Left ventricle myocardium superior (tissue), 1 donor: ENCODE data around the gene KRI1. TPM values are rescaled to one million over a fixed set of nuclear protein-coding genes. Genes with fewer than 3 reads are reported as not detected.
"Not testable (repeated sequence)": the region's sequence is repeated elsewhere in the genome, so short reads cannot be mapped to it uniquely, and the experiment has no call there.

Experiments used
- ATAC-seq: fragments of 200-7000 bp; cut with Tn5 transposase; one replicate; pipeline ENCODE4 v1.9.1; 2020; ENCODE audit warnings: mild to moderate bottlenecking, moderate library complexity
- DNase-seq: peaks from one replicate; pipeline ENCODE4 v3.0.0-alpha.2; 2020
- intact Hi-C: fragments of 100-400 bp; cut with micrococcal nuclease; formaldehyde crosslinking; loops from one replicate; pipeline ENCODE4 v1.11.0; 2022
- total RNA-seq: library from RNA; stranded (reverse); fragmentation: NEBNext Ultra II Directional; extraction: Animal tissue kit (Norgen Biotek cat#: 25700); gene quantifications from one replicate; pipeline ENCODE4 v1.2.1, GENCODE V29; 2021
- donor health status: DM: no; HTN: yes; CAD: no; lungs with severe emphysema.

The KRI1 gene
- total RNA-seq, 1 donor from 2014 or later, result 9.3 TPM

DNA sequence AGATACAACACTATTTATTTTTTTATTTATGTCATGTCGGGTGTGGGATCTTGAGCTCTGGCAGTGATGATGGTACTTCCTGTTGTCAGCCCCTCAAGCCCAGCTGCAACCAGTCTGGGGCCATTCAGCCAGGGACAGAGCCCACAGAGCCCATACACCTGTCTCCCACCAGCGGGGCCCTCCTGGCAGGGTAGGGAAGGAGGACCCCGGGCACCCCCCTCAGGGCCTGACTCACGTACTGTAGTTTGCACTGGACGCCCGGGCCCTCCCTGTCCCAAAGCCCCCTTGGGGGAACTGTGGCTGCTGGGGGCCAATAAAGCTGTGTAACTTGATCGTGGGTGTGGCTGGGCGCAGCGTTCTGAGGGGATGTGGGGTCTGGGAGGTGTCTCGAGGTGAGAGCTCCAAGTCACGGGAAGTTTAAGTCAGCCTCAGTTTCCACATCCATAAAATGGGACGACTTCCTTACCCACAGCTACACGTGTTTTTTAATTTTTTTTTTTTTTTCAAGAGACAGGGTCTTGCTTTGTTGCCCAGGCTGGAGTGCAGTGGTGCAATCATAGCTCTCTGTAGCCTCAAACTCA, 12.6 kb downstream of the KRI1 start:
- ATAC-seq, result peak; percentile 9
- intact Hi-C loops, result no loop called here
- no peak for DNase-seq

- ATAC-seq, result peak; percentile 19
- intact Hi-C loops, result no loop called here
Observed at GRCh38 chr19:10552510-10553053, 13.2 kb downstream of the KRI1 start.

GRCh38 chr19:10551698-10552301, 14.0 kb downstream of the KRI1 start:
- peak; percentile 5 for ATAC-seq

More at GRCh38 chr19:10552510-10553053, 13.2 kb downstream of the KRI1 start:
- DNase-seq, result no peak

DNA sequence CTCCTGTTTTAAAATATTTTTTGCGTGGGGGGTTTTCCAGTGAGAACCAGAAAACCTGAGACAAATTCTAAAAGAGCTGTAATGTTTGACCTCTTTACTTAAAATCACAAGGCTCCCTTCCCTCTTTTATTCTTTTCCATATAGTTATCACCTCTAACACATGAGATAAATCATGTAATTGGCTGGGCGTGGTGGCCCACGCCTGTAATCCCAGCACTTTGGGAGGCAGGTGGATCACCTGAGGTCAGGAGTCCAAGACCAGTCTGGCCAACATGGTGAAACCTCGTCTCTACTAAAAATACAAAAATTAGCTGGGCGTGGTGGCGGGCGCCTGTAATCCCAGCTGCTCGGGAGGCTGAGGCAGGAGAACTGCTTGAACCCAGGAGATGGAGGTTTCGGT, 14.8 kb downstream of the KRI1 start:
- ATAC-seq, intact Hi-C loops, DNase-seq: not testable (repeated sequence)

More at GRCh38 chr19:10551698-10552301, 14.0 kb downstream of the KRI1 start:
- intact Hi-C loops, result no loop called here
- DNase-seq, result no peak

GRCh38 chr19:10550336-10550735, 15.5 kb downstream of the KRI1 start:
- ATAC-seq, result no peak
- intact Hi-C loops, result no loop called here
- DNase-seq, result no peak

DNA sequence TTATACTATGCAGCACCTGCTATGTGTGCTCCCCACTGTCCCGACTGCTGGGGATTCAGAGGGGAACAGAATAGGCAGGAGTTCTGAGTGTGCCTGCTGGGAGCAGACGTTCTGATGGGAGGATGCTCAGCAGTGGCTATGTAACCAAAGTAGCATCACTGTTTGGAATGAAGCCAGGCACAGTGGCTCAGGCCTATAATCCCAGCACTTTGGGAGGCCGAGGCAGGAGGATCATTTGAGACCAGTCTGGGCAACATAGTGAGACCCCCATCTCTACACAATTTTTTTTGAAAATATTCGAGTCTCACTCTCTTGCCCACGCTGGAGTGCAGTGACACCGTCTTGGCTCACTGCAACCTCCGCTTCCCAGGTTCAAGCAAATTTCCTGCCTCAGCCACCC, 16.1 kb downstream of the KRI1 start:
- ATAC-seq (no peak), DNase-seq (no peak)
- intact Hi-C loops, result no loop called here

DNA sequence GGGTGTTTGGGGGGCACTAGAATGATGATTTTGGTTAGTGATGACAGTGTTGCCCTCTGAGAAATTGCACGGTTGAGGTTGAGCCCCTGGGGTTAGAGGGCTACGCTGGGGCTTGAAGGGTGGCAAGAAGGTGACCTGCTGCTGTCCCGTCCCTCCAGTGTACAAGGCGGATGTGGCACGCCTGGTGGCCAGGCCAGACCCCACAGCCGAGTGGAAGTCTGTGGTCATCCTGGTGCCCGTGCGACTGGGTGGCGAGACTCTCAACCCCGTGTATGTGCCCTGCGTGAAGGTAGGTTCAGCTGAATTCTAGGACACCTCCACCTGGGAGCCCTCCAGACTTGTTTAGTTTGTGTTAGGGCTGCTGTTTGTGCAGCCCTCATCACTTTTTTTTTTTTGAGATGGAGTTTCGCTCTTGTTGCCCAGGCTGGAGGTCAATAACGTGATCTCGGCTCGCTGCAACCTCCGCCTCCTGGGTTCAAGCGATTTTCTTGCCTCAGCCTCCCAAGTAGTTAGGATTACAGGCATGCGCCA, 17.0 kb downstream of the KRI1 start:
- no peak for ATAC-seq
- intact Hi-C loops, result no loop called here
- no peak for DNase-seq

- intact Hi-C loops, result no loop called here
- DNase-seq, result no peak
- no peak for ATAC-seq
Observed at GRCh38 chr19:10546817-10547216, 19.0 kb downstream of the KRI1 start.

GRCh38 chr19:10544753-10545251, 21.0 kb downstream of the KRI1 start:
- DNase-seq, result no peak
- ATAC-seq, result no peak
- intact Hi-C loops, result no loop called here

DNA sequence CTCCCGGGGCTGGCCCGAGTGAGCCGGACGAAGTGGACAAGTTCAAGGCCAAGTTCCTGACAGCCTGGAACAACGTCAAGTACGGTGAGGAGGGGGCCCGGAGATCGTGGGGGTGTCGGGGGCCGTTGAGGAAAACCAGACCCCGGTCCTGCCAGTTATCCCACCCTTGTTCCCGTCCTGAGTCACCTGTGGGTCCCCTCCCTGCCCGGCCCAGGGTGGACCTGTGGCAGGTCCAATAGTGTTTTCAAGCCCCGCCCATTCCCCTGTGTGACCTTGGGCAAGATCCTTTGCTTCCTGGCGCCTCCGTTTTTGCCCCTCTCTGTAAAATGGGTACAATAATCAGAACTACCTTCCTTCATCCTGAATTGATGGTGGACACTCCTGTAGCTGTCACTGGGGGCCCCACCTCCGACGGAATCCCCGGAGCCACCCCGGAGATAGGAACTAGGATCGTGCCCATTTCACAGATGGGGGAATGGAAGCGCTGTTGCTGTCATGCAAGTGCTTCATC, 21.5 kb downstream of the KRI1 start:
- no peak for DNase-seq
- intact Hi-C loops, result no loop called here
- peak; percentile 39 for ATAC-seq

- intact Hi-C loops, result no loop called here
- DNase-seq (peak; percentile 88), ATAC-seq (peak; percentile 93)
Observed at GRCh38 chr19:10543420-10544241, 22.2 kb downstream of the KRI1 start, which contains the start of gene ATG4D. TSS of gene ATG4D (plus strand) at chr19:10543904. CDS start at chr19:10544091, 187 bp downstream.

DNA sequence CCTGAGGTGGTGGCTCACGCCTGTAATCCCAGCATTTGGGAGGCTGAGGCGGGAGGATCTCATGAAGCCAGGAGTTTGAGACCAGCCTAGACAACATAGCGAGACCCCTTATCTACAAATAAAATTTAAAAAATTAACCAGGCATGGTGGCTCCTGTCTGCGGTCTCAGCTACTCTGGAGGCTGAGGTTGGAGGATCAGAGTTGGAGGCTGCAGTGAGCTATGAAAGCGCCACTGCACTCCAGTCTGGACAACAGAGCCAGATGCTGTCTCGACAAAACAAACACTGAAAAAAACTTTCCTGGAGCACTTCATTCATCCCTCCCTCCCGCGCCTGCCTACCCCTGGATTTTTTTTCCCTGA, 22.8 kb downstream of the KRI1 start:
- no peak for ATAC-seq
- DNase-seq, result no peak
- intact Hi-C loops, result no loop called here

GRCh38 chr19:10539016-10539415, 26.8 kb downstream of the KRI1 start:
- intact Hi-C loops, DNase-seq, ATAC-seq: not testable (repeated sequence)

DNA sequence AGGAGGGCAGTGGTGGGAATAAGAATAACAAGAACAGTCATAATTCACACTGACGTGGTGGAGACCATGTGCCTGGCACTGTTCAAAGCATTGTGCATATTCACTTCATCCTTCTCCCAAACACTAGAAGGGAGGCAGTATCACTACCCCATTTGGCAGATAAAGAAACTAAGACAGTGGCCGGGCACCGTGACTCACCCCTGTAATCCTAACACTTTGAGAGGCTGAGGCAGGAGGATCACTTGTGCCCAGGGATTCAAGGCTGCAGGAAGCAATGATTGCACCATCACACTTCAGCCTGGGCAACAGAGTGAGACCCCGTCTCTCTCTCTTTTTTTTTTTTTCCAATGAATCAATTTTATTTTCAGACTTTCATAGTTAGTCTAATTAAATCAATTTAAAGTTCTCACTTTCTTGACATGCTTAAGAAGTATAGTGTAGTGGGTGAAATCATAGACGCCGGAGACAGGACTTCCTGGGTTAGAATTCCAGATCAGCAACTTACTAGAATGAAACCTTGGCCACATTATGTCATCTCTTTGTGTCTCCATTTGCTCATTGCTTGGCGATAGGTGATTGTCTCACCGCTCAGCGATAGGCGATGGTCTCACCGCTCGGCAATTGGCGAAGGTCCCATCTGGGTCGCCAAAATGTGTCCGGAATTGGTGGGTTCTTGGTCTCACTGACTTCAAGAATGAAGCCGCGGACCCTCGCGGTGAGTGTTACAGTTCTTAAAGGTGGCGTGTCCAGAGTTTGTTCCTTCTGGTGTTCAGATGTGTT, 27.4 kb downstream of the KRI1 start:
- intact Hi-C loops, result no loop called here
- no peak for DNase-seq

GRCh38 chr19:10537668-10538067, 28.1 kb downstream of the KRI1 start:
- DNase-seq, result no peak
- no peak for ATAC-seq
- intact Hi-C loops, result no loop called here

More for the DNA sequence above, 27.4 kb downstream of the KRI1 start:
- no peak for ATAC-seq

GRCh38 chr19:10535613-10536012, 30.2 kb downstream of the KRI1 start:
- intact Hi-C loops, result no loop called here
- ATAC-seq, result no peak

GRCh38 chr19:10533646-10534386, 32.0 kb downstream of the KRI1 start:
- intact Hi-C loops, result no loop called here
- ATAC-seq, result peak; percentile 33
- no peak for DNase-seq

More at GRCh38 chr19:10535613-10536012, 30.2 kb downstream of the KRI1 start:
- no peak for DNase-seq

- ATAC-seq (no peak), DNase-seq (no peak)
- intact Hi-C loops, result no loop called here
Observed at GRCh38 chr19:10532457-10532856, 33.4 kb downstream of the KRI1 start.
